Adipocyte (in vitro differentiated cells): ENCODE results near the gene SENP7.
A peak's percentile ranks its signal among the peaks of the same experiment; 100 is the strongest.
"Not testable (repeated sequence)": the region's sequence is repeated elsewhere in the genome, so short reads cannot be mapped to it uniquely, and the experiment has no call there.

ENCODE experiments used
- DNase-seq: peaks from one replicate; pipeline ENCODE4 v3.0.0-alpha.2; 2015; ENCODE audit warnings: low read depth
- H3K27me3 ChIP-seq: replicated peaks from 2 replicates; pipeline ENCODE4 v1.7.0; 2013; ENCODE audit warnings: mild to moderate bottlenecking, low read length, moderate library complexity; ENCODE audit not compliant: control insufficient read depth, insufficient read depth
- H3K36me3 ChIP-seq: 2 replicates; pipeline ENCODE4 v1.7.0; 2013; ENCODE audit warnings: low read length, mild to moderate bottlenecking, moderate library complexity; ENCODE audit not compliant: control insufficient read depth, insufficient read depth, severe bottlenecking
- H3K4me1 ChIP-seq: 2 replicates; pipeline ENCODE4 v1.7.0; 2013; ENCODE audit warnings: mild to moderate bottlenecking, low read length, moderate library complexity; ENCODE audit not compliant: control insufficient read depth, insufficient read depth
- H3K4me3 ChIP-seq: 2 replicates; pipeline ENCODE4 v1.7.0; 2013; ENCODE audit warnings: mild to moderate bottlenecking, low read length, moderate library complexity
- H3K9ac ChIP-seq: 2 replicates; pipeline ENCODE4 v1.7.0; 2013; ENCODE audit warnings: mild to moderate bottlenecking, low read length, moderate library complexity
- H3K9me3 ChIP-seq: 2 replicates; pipeline ENCODE4 v1.7.0; 2013; ENCODE audit warnings: mild to moderate bottlenecking, low read length, moderate library complexity; ENCODE audit not compliant: control insufficient read depth

Gene SENP7

GRCh38 chr3:101512646-101513418, at the start of gene SENP7:
Gene SENP7 (minus strand): TSS chr3:101513212. CDS start chr3:101513130, 82 bp downstream.
- Histone ChIP-seq H3K9ac (peak within 1 kb of the TSS; percentile 92), H3K4me3 (peak within 1 kb of the TSS; percentile 92), H3K36me3 (no peaks in the 10 kb centered on the region), H3K4me1 (peaks cover 18% of the 10 kb centered on the region), H3K9me3 (no peaks in the 10 kb centered on the region), H3K27me3 (no peaks in the 10 kb centered on the region)
- peak; percentile 93 for DNase-seq

GRCh38 chr3:101561630-101562328, 48.8 kb upstream of the SENP7 start, which contains the start of gene TRMT10C:
Gene TRMT10C (plus strand): TSS chr3:101561868. CDS start chr3:101564782, 2,914 bp downstream.
- DNase-seq = peak; percentile 97
- Histone ChIP-seq H3K9me3 (no peaks in the 10 kb centered on the region), H3K4me1 (peaks cover 10% of the 10 kb centered on the region), H3K4me3 (peak within 1 kb of the TSS; percentile 97), H3K27me3 (no peaks in the 10 kb centered on the region), H3K9ac (peak within 1 kb of the TSS; percentile 96), H3K36me3 (peaks cover 19% of the 10 kb centered on the region)

- Histone ChIP-seq H3K4me3 (no peak overlapping the region), H3K4me1 (no peaks in the 10 kb centered on the region), H3K9ac (no peak overlapping the region), H3K9me3 (no peaks in the 10 kb centered on the region), H3K27me3 (peaks cover 4% of the 10 kb centered on the region), H3K36me3 (no peaks in the 10 kb centered on the region)
- DNase-seq = no peak
Measured at GRCh38 chr3:101556064-101556463, 43.1 kb upstream of the SENP7 start.

GRCh38 chr3:101553381-101553780, 40.4 kb upstream of the SENP7 start:
- H3K27me3 ChIP-seq, H3K4me1 ChIP-seq: not testable (repeated sequence)

GRCh38 chr3:101551359-101552081, 38.5 kb upstream of the SENP7 start:
- not testable (repeated sequence) for H3K9me3 ChIP-seq, H3K4me3 ChIP-seq, H3K4me1 ChIP-seq, H3K27me3 ChIP-seq, H3K36me3 ChIP-seq, H3K9ac ChIP-seq, DNase-seq

More at GRCh38 chr3:101553381-101553780, 40.4 kb upstream of the SENP7 start:
- not testable (repeated sequence) for H3K4me3 ChIP-seq, H3K9me3 ChIP-seq, H3K9ac ChIP-seq, DNase-seq, H3K36me3 ChIP-seq

- H3K9ac ChIP-seq = no peak overlapping the region
- no peaks in the 10 kb centered on the region for H3K9me3 ChIP-seq
- no peak overlapping the region for H3K4me3 ChIP-seq
- no peaks in the 10 kb centered on the region for H3K27me3 ChIP-seq
- DNase-seq = no peak
- H3K4me1 ChIP-seq = no peaks in the 10 kb centered on the region
- H3K36me3 ChIP-seq = no peaks in the 10 kb centered on the region
Measured at GRCh38 chr3:101549473-101549872, 36.5 kb upstream of the SENP7 start.

GRCh38 chr3:101548527-101549105, 35.6 kb upstream of the SENP7 start:
- no peaks in the 10 kb centered on the region for H3K9me3 ChIP-seq
- H3K36me3 ChIP-seq = no peaks in the 10 kb centered on the region
- DNase-seq = no peak
- H3K27me3 ChIP-seq = no peaks in the 10 kb centered on the region
- H3K4me1 ChIP-seq = no peaks in the 10 kb centered on the region
- no peak overlapping the region for H3K9ac ChIP-seq
- no peak overlapping the region for H3K4me3 ChIP-seq

- no peak for DNase-seq
- Histone ChIP-seq H3K27me3 (no peaks in the 10 kb centered on the region), H3K9ac (no peak overlapping the region), H3K4me1 (no peaks in the 10 kb centered on the region), H3K4me3 (no peak overlapping the region), H3K9me3 (no peaks in the 10 kb centered on the region), H3K36me3 (no peaks in the 10 kb centered on the region)
Measured at GRCh38 chr3:101544161-101544850, 31.3 kb upstream of the SENP7 start.

GRCh38 chr3:101542957-101543356, 29.9 kb upstream of the SENP7 start:
- H3K9me3 ChIP-seq = no peaks in the 10 kb centered on the region
- no peak overlapping the region for H3K4me3 ChIP-seq
- H3K4me1 ChIP-seq = no peaks in the 10 kb centered on the region
- H3K9ac ChIP-seq = no peak overlapping the region
- H3K27me3 ChIP-seq = no peaks in the 10 kb centered on the region
- DNase-seq = no peak
- no peaks in the 10 kb centered on the region for H3K36me3 ChIP-seq

- not testable (repeated sequence) for H3K4me3 ChIP-seq, H3K9me3 ChIP-seq, H3K4me1 ChIP-seq, H3K36me3 ChIP-seq, DNase-seq, H3K9ac ChIP-seq, H3K27me3 ChIP-seq
Measured at GRCh38 chr3:101536955-101537354, 23.9 kb upstream of the SENP7 start.
